HK-2 (cell line): Measurements from ENCODE around the gene NCKIPSD.
"Not testable (repeated sequence)": the region's sequence is repeated elsewhere in the genome, so short reads cannot be mapped to it uniquely, and the experiment has no call there.

Experiments used
- DNase-seq: peaks from one replicate; pipeline ENCODE4 v3.0.0-alpha.2; 2018; ENCODE audit not compliant: unreplicated experiment

NCKIPSD gene

GRCh38 chr3:48685603-48686511 is at the start of gene NCKIPSD:
Gene NCKIPSD, minus strand, starts transcription at chr3:48685915. Its CDS starts 108 bp downstream, at chr3:48685807.
- peak; percentile 84 for DNase-seq

GRCh38 chr3:48735075-48735767 is 49.5 kb upstream of the NCKIPSD start:
- not testable (repeated sequence) for DNase-seq

- not testable (repeated sequence) for DNase-seq
Observed at GRCh38 chr3:48734541-48734940, 48.8 kb upstream of the NCKIPSD start.

GRCh38 chr3:48733752-48734518 is 48.2 kb upstream of the NCKIPSD start:
- DNase-seq, result not testable (repeated sequence)

GRCh38 chr3:48727511-48727910 is 41.8 kb upstream of the NCKIPSD start:
- DNase-seq, result no peak

GRCh38 chr3:48725185-48725855 is 39.6 kb upstream of the NCKIPSD start:
- DNase-seq, result not testable (repeated sequence)

- DNase-seq, result no peak
Observed at GRCh38 chr3:48723725-48724124, 38.0 kb upstream of the NCKIPSD start.

- DNase-seq, result not testable (repeated sequence)
Observed at GRCh38 chr3:48723293-48723692, 37.6 kb upstream of the NCKIPSD start.

GRCh38 chr3:48716982-48717746 is 31.4 kb upstream of the NCKIPSD start, which contains the start of gene IP6K2:
Gene IP6K2, minus strand, starts transcription at chr3:48717221. Its CDS starts 21,930 bp downstream, at chr3:48695291.
- DNase-seq, result peak; percentile 96

- DNase-seq, result no peak
Observed at GRCh38 chr3:48716508-48716981, 30.8 kb upstream of the NCKIPSD start.

GRCh38 chr3:48715174-48715800 is 29.6 kb upstream of the NCKIPSD start:
- DNase-seq, result no peak

GRCh38 chr3:48711727-48712126 is 26.0 kb upstream of the NCKIPSD start:
- no peak for DNase-seq

GRCh38 chr3:48709051-48709461 is 23.3 kb upstream of the NCKIPSD start:
- DNase-seq, result no peak

GRCh38 chr3:48708481-48708889 is 22.8 kb upstream of the NCKIPSD start:
- DNase-seq, result no peak

- DNase-seq, result no peak
Observed at GRCh38 chr3:48707157-48707556, 21.4 kb upstream of the NCKIPSD start.

- DNase-seq, result no peak
Observed at GRCh38 chr3:48702320-48702920, 16.7 kb upstream of the NCKIPSD start.

- no peak for DNase-seq
Observed at GRCh38 chr3:48700731-48701405, 15.2 kb upstream of the NCKIPSD start.

GRCh38 chr3:48698891-48699290 is 13.2 kb upstream of the NCKIPSD start:
- DNase-seq, result no peak

- DNase-seq, result no peak
Observed at GRCh38 chr3:48697952-48698351, 12.2 kb upstream of the NCKIPSD start.
